ENCODE data around the gene B9D1. TPM values are rescaled to one million over a fixed set of nuclear protein-coding genes. Genes with fewer than 3 reads are reported as not detected.

B9D1 gene
- total and polyA plus RNA-seq, 5 donors from 2014 or later: 1.2 to 2.1 (median 1.6) TPM

DNA sequence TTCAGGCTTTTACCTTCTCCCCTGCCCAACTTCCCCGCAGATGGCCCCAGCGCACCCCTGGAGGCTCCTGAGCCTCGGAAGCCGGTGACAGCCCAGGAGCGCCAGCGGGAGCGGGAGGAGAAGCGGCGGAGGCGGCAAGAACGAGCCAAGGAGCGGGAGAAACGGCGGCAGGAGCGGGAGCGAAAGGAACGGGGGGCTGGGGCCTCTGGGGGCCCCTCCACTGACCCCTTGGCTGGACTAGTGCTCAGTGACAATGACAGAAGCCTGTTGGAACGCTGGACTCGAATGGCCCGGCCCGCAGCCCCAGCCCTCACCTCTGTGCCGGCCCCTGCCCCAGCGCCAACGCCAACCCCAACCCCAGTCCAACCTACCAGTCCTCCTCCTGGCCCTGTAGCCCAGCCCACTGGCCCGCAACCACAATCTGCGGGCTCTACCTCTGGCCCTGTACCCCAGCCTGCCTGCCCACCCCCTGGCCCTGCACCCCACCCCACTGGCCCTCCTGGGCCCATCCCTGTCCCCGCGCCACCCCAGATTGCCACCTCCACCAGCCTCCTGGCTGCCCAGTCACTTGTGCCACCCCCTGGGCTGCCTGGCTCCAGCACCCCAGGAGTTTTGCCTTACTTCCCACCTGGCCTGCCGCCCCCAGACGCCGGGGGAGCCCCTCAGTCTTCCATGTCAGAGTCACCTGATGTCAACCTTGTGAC, 19.4 kb upstream of the B9D1 start:
- Histone ChIP-seq H3K27me3 (ENCODE audit: control insufficient read depth, insufficient read depth, low read length) (no peaks in the 10 kb centered on the region), H3K27ac (ENCODE audit: insufficient read depth, low read length, poor library complexity, severe bottlenecking) (no peak overlapping the region), H3K4me1 (ENCODE audit: control insufficient read depth, insufficient read depth, low read length, poor library complexity, severe bottlenecking) (peaks cover 12% of the 10 kb centered on the region), H3K4me3 (ENCODE audit: low read depth, low read length) (no peak overlapping the region), H3K36me3 (ENCODE audit: control insufficient read depth, insufficient read depth, low read length) (peaks cover 34% of the 10 kb centered on the region), H3K9me3 (ENCODE audit: control insufficient read depth in 2 of 2, low read length in 2 of 2) (no peaks in the 10 kb centered on the region)
- H3K4me1 Mint-ChIP-seq: peaks cover 4 to 16% (median 11%) of the 10 kb centered on the region in 4 donors
- H3K27ac Mint-ChIP-seq: no peak overlapping the region
- no peaks in the 10 kb centered on the region for H3K9me3 Mint-ChIP-seq
- DNase-seq (no peak), ATAC-seq (ENCODE audit: low read depth in 2 of 2) (no peak)
- no peak overlapping the region for H3K4me3 Mint-ChIP-seq
- H3K36me3 Mint-ChIP-seq: peaks cover 32% of the 10 kb centered on the region
- H3K27me3 Mint-ChIP-seq: no peaks in the 10 kb centered on the region

- Mint-ChIP-seq H3K4me1 (peaks cover 6 to 18% (median 14%) of the 10 kb centered on the region in 4 donors), H3K27me3 (no peaks in the 10 kb centered on the region), H3K27ac (no peak overlapping the region), H3K4me3 (peak overlapping the region in 2 of 4 donors; percentile 5 to 81), H3K36me3 (peaks cover 32% of the 10 kb centered on the region), H3K9me3 (no peaks in the 10 kb centered on the region)
- peaks cover 15% of the 10 kb centered on the region for H3K4me1 ChIP-seq (ENCODE audit: control insufficient read depth, insufficient read depth, low read length, poor library complexity, severe bottlenecking)
- H3K27ac ChIP-seq (ENCODE audit: insufficient read depth, low read length, poor library complexity, severe bottlenecking): no peak overlapping the region
- H3K36me3 ChIP-seq (ENCODE audit: control insufficient read depth, insufficient read depth, low read length): peaks cover 34% of the 10 kb centered on the region
- DNase-seq: no peak
- no peaks in the 10 kb centered on the region for H3K27me3 ChIP-seq (ENCODE audit: control insufficient read depth, insufficient read depth, low read length)
- no peaks in the 10 kb centered on the region for H3K9me3 ChIP-seq (ENCODE audit: control insufficient read depth in 2 of 2, low read length in 2 of 2)
- no peak overlapping the region for H3K4me3 ChIP-seq (ENCODE audit: low read depth, low read length)
- ATAC-seq (ENCODE audit: low read depth in 2 of 2): no peak
Observed at GRCh38 chr17:19381361-19381740, 18.8 kb upstream of the B9D1 start.

- H3K9me3 Mint-ChIP-seq: no peaks in the 10 kb centered on the region
- H3K27ac Mint-ChIP-seq: peak overlapping the region in 1 of 3 donors; percentile 20
- Histone ChIP-seq H3K4me1 (ENCODE audit: control insufficient read depth, insufficient read depth, low read length, poor library complexity, severe bottlenecking) (peaks cover 15% of the 10 kb centered on the region), H3K9me3 (ENCODE audit: control insufficient read depth in 2 of 2, low read length in 2 of 2) (no peaks in the 10 kb centered on the region), H3K36me3 (ENCODE audit: control insufficient read depth, insufficient read depth, low read length) (peaks cover 34% of the 10 kb centered on the region), H3K27me3 (ENCODE audit: control insufficient read depth, insufficient read depth, low read length) (no peaks in the 10 kb centered on the region), H3K27ac (ENCODE audit: insufficient read depth, low read length, poor library complexity, severe bottlenecking) (no peak overlapping the region), H3K4me3 (ENCODE audit: low read depth, low read length) (no peak overlapping the region)
- no peaks in the 10 kb centered on the region for H3K27me3 Mint-ChIP-seq
- peaks cover 32% of the 10 kb centered on the region for H3K36me3 Mint-ChIP-seq
- H3K4me3 Mint-ChIP-seq: peak overlapping the region in 3 of 4 donors; percentile 43 to 81 (median 70)
- peaks cover 6 to 24% (median 16%) of the 10 kb centered on the region in 4 donors for H3K4me1 Mint-ChIP-seq
- ATAC-seq (ENCODE audit: low read depth in 2 of 2) (no peak), DNase-seq (no peak)
Observed at GRCh38 chr17:19380481-19381301, 18.2 kb upstream of the B9D1 start.

GRCh38 chr17:19379361-19380065, 17.0 kb upstream of the B9D1 start:
- ATAC-seq (ENCODE audit: low read depth in 2 of 2) (no peak), DNase-seq (no peak)
- no peaks in the 10 kb centered on the region for H3K9me3 ChIP-seq (ENCODE audit: control insufficient read depth in 2 of 2, low read length in 2 of 2)

GRCh38 chr17:19378416-19379360, 16.2 kb upstream of the B9D1 start, which contains the start of gene MAPK7:
MAPK7 (plus strand) TSS chr17:19378498; CDS start chr17:19378901, 403 bp downstream.
- H3K36me3 Mint-ChIP-seq: peaks cover 23% of the 10 kb centered on the region
- H3K9me3 Mint-ChIP-seq: no peaks in the 10 kb centered on the region
- Histone ChIP-seq H3K4me1 (ENCODE audit: control insufficient read depth, insufficient read depth, low read length, poor library complexity, severe bottlenecking) (peaks cover 15% of the 10 kb centered on the region), H3K9me3 (ENCODE audit: control insufficient read depth in 2 of 2, low read length in 2 of 2) (no peaks in the 10 kb centered on the region), H3K27ac (ENCODE audit: insufficient read depth, low read length, poor library complexity, severe bottlenecking) (peak within 1 kb of the TSS; percentile 96), H3K4me3 (ENCODE audit: low read depth, low read length) (peak within 1 kb of the TSS; percentile 91), H3K36me3 (ENCODE audit: control insufficient read depth, insufficient read depth, low read length) (peaks cover 28% of the 10 kb centered on the region), H3K27me3 (ENCODE audit: control insufficient read depth, insufficient read depth, low read length) (no peaks in the 10 kb centered on the region)
- ATAC-seq (ENCODE audit: low read depth in 2 of 2): no peak
- DNase-seq: no peak
- H3K4me1 Mint-ChIP-seq: peaks cover 6 to 24% (median 13%) of the 10 kb centered on the region in 4 donors
- peak within 1 kb of the TSS; percentile 94 to 99 (median 98) for H3K4me3 Mint-ChIP-seq
- H3K27me3 Mint-ChIP-seq: no peaks in the 10 kb centered on the region
- H3K27ac Mint-ChIP-seq: peak within 1 kb of the TSS; percentile 94 to 98 (median 94)

More at GRCh38 chr17:19379361-19380065, 17.0 kb upstream of the B9D1 start:
- Histone ChIP-seq H3K36me3 (ENCODE audit: control insufficient read depth, insufficient read depth, low read length) (peaks cover 34% of the 10 kb centered on the region), H3K4me1 (ENCODE audit: control insufficient read depth, insufficient read depth, low read length, poor library complexity, severe bottlenecking) (peaks cover 15% of the 10 kb centered on the region), H3K27ac (ENCODE audit: insufficient read depth, low read length, poor library complexity, severe bottlenecking) (peak overlapping the region; percentile 96), H3K27me3 (ENCODE audit: control insufficient read depth, insufficient read depth, low read length) (no peaks in the 10 kb centered on the region), H3K4me3 (ENCODE audit: low read depth, low read length) (no peak overlapping the region)
- H3K4me3 Mint-ChIP-seq: peak overlapping the region; percentile 76 to 99 (median 96)
- H3K36me3 Mint-ChIP-seq: peaks cover 28% of the 10 kb centered on the region
- no peaks in the 10 kb centered on the region for H3K27me3 Mint-ChIP-seq
- no peaks in the 10 kb centered on the region for H3K9me3 Mint-ChIP-seq
- H3K27ac Mint-ChIP-seq: peak overlapping the region; percentile 45 to 66 (median 66)
- peaks cover 6 to 24% (median 16%) of the 10 kb centered on the region in 4 donors for H3K4me1 Mint-ChIP-seq

- Mint-ChIP-seq H3K27me3 (no peaks in the 10 kb centered on the region), H3K9me3 (no peaks in the 10 kb centered on the region), H3K4me3 (peak overlapping the region; percentile 94 to 99 (median 98)), H3K36me3 (peaks cover 15% of the 10 kb centered on the region), H3K27ac (peak overlapping the region; percentile 94 to 98 (median 94)), H3K4me1 (peaks cover 6 to 24% (median 13%) of the 10 kb centered on the region in 4 donors)
- no peaks in the 10 kb centered on the region for H3K27me3 ChIP-seq (ENCODE audit: control insufficient read depth, insufficient read depth, low read length)
- H3K27ac ChIP-seq (ENCODE audit: insufficient read depth, low read length, poor library complexity, severe bottlenecking): peak overlapping the region; percentile 96
- DNase-seq (peak; percentile 92 to 99 (median 95)), ATAC-seq (ENCODE audit: low read depth in 2 of 2) (peak; percentile 88 to 93)
- H3K9me3 ChIP-seq (ENCODE audit: control insufficient read depth in 2 of 2, low read length in 2 of 2): no peaks in the 10 kb centered on the region
- H3K4me3 ChIP-seq (ENCODE audit: low read depth, low read length): peak overlapping the region; percentile 91
- peaks cover 19% of the 10 kb centered on the region for H3K36me3 ChIP-seq (ENCODE audit: control insufficient read depth, insufficient read depth, low read length)
- H3K4me1 ChIP-seq (ENCODE audit: control insufficient read depth, insufficient read depth, low read length, poor library complexity, severe bottlenecking): peaks cover 15% of the 10 kb centered on the region
Observed at GRCh38 chr17:19377602-19378415, 15.3 kb upstream of the B9D1 start.

Data from CD4-positive, CD25-positive, alpha-beta regulatory T cell (primary cell).